ENCODE results near the gene DNAJC5. TPM values are rescaled to one million over a fixed set of nuclear protein-coding genes. Genes with fewer than 3 reads are reported as not detected.

Gene DNAJC5
- total and polyA plus RNA-seq, 4 donors = 25.1 to 64.5 (median 37.3) TPM

GRCh38 chr20:63980317-63980805, 85.4 kb downstream of the DNAJC5 start:
- no peak overlapping the region for H3K9ac ChIP-seq (ENCODE audit: insufficient read depth in 1 of 2, low read length in 2 of 2)
- peaks cover 11 to 15% (median 12%) of the 10 kb centered on the region in 4 donors for H3K36me3 ChIP-seq (ENCODE audit: control insufficient read depth in 4 of 4, insufficient read depth in 4 of 4, low read length in 4 of 4)
- no peak for DNase-seq
- no peaks in the 10 kb centered on the region for H3K9me3 ChIP-seq (ENCODE audit: control insufficient read depth in 4 of 4, insufficient read depth in 3 of 4, low read length in 3 of 4)
- H3K4me1 ChIP-seq (ENCODE audit: control insufficient read depth in 5 of 5, insufficient read depth in 5 of 5, low read length in 5 of 5) = peaks cover 5 to 29% (median 13%) of the 10 kb centered on the region in 5 donors
- H3K27ac ChIP-seq (ENCODE audit: low read depth in 1 of 2, low read length in 1 of 2) = peak overlapping the region; percentile 64 to 82
- WGBS, 2 donors = 63 to 65% methylated on average over 15 of the region's 15 CpGs
- H3K27me3 ChIP-seq (ENCODE audit: control insufficient read depth in 3 of 3, insufficient read depth in 3 of 3, low read length in 2 of 3) = peaks cover 0 to 4% (median 4%) of the 10 kb centered on the region in 3 donors
- TF ChIP-seq CTCF (IDR thresholded peaks at IDR 0.05; ENCODE audit: control extremely low read depth, extremely low read depth) = no peak
- peak; percentile 4 for ATAC-seq (ENCODE audit: insufficient read depth, low FRiP score)
- no peak overlapping the region for H3K4me3 ChIP-seq

- DNase-seq = peak; percentile 95 to 97 (median 96)
- H3K4me1 ChIP-seq (ENCODE audit: control insufficient read depth in 5 of 5, insufficient read depth in 5 of 5, low read length in 5 of 5) = peaks cover 5 to 29% (median 13%) of the 10 kb centered on the region in 5 donors
- no peaks in the 10 kb centered on the region for H3K9me3 ChIP-seq (ENCODE audit: control insufficient read depth in 4 of 4, insufficient read depth in 3 of 4, low read length in 3 of 4)
- 1% methylated on average over 66 to 75 of the region's 75 CpGs for WGBS, 2 donors
- H3K9ac ChIP-seq (ENCODE audit: insufficient read depth in 1 of 2, low read length in 2 of 2) = peak within 1 kb of the TSS; percentile 61 to 63
- peak within 1 kb of the TSS; percentile 91 for H3K4me3 ChIP-seq
- peak; percentile 75 for TF ChIP-seq CTCF (IDR thresholded peaks at IDR 0.05; ENCODE audit: control extremely low read depth, extremely low read depth)
- peak within 1 kb of the TSS; percentile 75 to 89 for H3K27ac ChIP-seq (ENCODE audit: low read depth in 1 of 2, low read length in 1 of 2)
- H3K27me3 ChIP-seq (ENCODE audit: control insufficient read depth in 3 of 3, insufficient read depth in 3 of 3, low read length in 2 of 3) = peaks cover 0 to 4% (median 4%) of the 10 kb centered on the region in 3 donors
- ATAC-seq (ENCODE audit: insufficient read depth, low FRiP score) = peak; percentile 85
- H3K36me3 ChIP-seq (ENCODE audit: control insufficient read depth in 4 of 4, insufficient read depth in 4 of 4, low read length in 4 of 4) = peaks cover 13 to 18% (median 16%) of the 10 kb centered on the region in 4 donors
Measured at GRCh38 chr20:63980806-63981728, 86.1 kb downstream of the DNAJC5 start, which contains the start of gene PRPF6. TSS of gene PRPF6 (plus strand) at chr20:63981132. CDS start at chr20:63981246, 114 bp downstream.

DNA sequence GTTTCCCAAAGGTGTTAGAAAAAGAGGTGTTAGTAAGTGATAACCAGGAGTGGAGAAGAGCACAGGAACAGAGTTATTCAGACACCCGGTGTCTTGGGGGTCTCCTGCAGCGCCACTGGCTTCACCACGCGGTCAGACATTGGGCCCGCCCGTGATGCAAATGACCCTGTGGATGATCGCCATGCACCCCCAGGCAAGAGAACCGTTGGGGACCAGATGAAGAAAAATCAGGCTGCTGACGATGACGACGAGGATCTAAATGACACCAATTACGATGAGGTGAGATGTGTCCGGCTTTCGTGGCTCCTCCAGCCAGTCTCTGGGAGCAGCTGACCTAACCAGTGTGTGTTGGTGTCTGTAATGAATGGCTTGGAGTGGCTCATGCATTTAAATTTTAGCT, 88.0 kb downstream of the DNAJC5 start:
- no peaks in the 10 kb centered on the region for H3K9me3 ChIP-seq (ENCODE audit: control insufficient read depth in 4 of 4, insufficient read depth in 3 of 4, low read length in 3 of 4)
- H3K36me3 ChIP-seq (ENCODE audit: control insufficient read depth in 4 of 4, insufficient read depth in 4 of 4, low read length in 4 of 4) = peaks cover 13 to 23% (median 16%) of the 10 kb centered on the region in 4 donors
- no peak for TF ChIP-seq CTCF (IDR thresholded peaks at IDR 0.05; ENCODE audit: control extremely low read depth, extremely low read depth)
- H3K4me3 ChIP-seq = no peak overlapping the region
- DNase-seq = no peak
- H3K9ac ChIP-seq (ENCODE audit: insufficient read depth in 1 of 2, low read length in 2 of 2) = no peak overlapping the region
- H3K27ac ChIP-seq (ENCODE audit: low read depth in 1 of 2, low read length in 1 of 2) = no peak overlapping the region
- no peak for ATAC-seq (ENCODE audit: insufficient read depth, low FRiP score)
- H3K27me3 ChIP-seq (ENCODE audit: control insufficient read depth in 3 of 3, insufficient read depth in 3 of 3, low read length in 2 of 3) = peaks cover 0 to 4% (median 4%) of the 10 kb centered on the region in 3 donors
- peaks cover 5 to 29% (median 13%) of the 10 kb centered on the region in 5 donors for H3K4me1 ChIP-seq (ENCODE audit: control insufficient read depth in 5 of 5, insufficient read depth in 5 of 5, low read length in 5 of 5)
- WGBS, 2 donors = 91 to 92% methylated on average over 14 of the region's 14 CpGs

Small RNA genes lying within 50 kb of the gene (small RNA-seq; reads per million reads assigned to genes)
- gene MIR647 (ENCODE audit: low replicate concordance) (not detected), gene MIR941-2 (ENCODE audit: low replicate concordance) (not detected), gene MIR941-4 (ENCODE audit: low replicate concordance) (not detected), gene MIR941-5 (ENCODE audit: low replicate concordance) (not detected), gene RNU1-134P (ENCODE audit: low replicate concordance) (0.12 reads per million)

Other genes starting within 250 kb of the DNAJC5 start
- 10 to 100 TPM; 15.8 to 18.2 TPM for gene STMN3, start 241.7 kb upstream of the DNAJC5 start, total RNA-seq
- 10 to 100 TPM; 13.6 to 20.9 TPM for gene STMN3, start 241.7 kb upstream of the DNAJC5 start, polyA plus RNA-seq
- gene RTEL1, start 236.8 kb upstream of the DNAJC5 start, total RNA-seq = 10 to 100 TPM; 19.7 to 45.8 TPM
- gene RTEL1, start 236.8 kb upstream of the DNAJC5 start, polyA plus RNA-seq = 10 to 100 TPM; 12.4 to 15.6 TPM
- 10 to 100 TPM in 1 of 2 donors, 1 to 10 TPM in 1; 1.6 to 19.8 TPM for gene TNFRSF6B, start 198.5 kb upstream of the DNAJC5 start, total RNA-seq
- gene TNFRSF6B, start 198.5 kb upstream of the DNAJC5 start, polyA plus RNA-seq = 100 to 1,000 TPM in 1 of 2 donors, 10 to 100 TPM in 1; 45.5 to 195 TPM
- gene ARFRP1, start 187.2 kb upstream of the DNAJC5 start, total RNA-seq = 10 to 100 TPM; 29.8 to 56.0 TPM
- gene ARFRP1, start 187.2 kb upstream of the DNAJC5 start, polyA plus RNA-seq = 10 to 100 TPM; 43.9 to 50.8 TPM
- gene ZGPAT, start 187.1 kb upstream of the DNAJC5 start, total RNA-seq = 10 to 100 TPM; 18.3 to 32.9 TPM
- 10 to 100 TPM; 34.5 to 45.0 TPM for gene ZGPAT, start 187.1 kb upstream of the DNAJC5 start, polyA plus RNA-seq
- gene LIME1, start 158.5 kb upstream of the DNAJC5 start, total RNA-seq = 1 to 10 TPM; 6.2 to 9.0 TPM
- gene LIME1, start 158.5 kb upstream of the DNAJC5 start, polyA plus RNA-seq = 10 to 100 TPM; 11.3 to 19.9 TPM
- 100 to 1,000 TPM in 1 of 2 donors, 10 to 100 TPM in 1; 18.8 to 121 TPM for gene SLC2A4RG, start 155.3 kb upstream of the DNAJC5 start, total RNA-seq
- gene SLC2A4RG, start 155.3 kb upstream of the DNAJC5 start, polyA plus RNA-seq = 10 to 100 TPM; 41.6 to 81.1 TPM
- gene ZBTB46, start 63.9 kb upstream of the DNAJC5 start, total RNA-seq = 10 to 100 TPM; 10.8 to 15.3 TPM
- gene ZBTB46, start 63.9 kb upstream of the DNAJC5 start, polyA plus RNA-seq = 1 to 10 TPM; 3.4 to 4.4 TPM
- gene ABHD16B, start 33.6 kb upstream of the DNAJC5 start, total RNA-seq = not detected
- 1 to 10 TPM in 1 of 2 donors, under 1 TPM in 1; 0.89 to 1.5 TPM for gene ABHD16B, start 33.6 kb upstream of the DNAJC5 start, polyA plus RNA-seq
- 10 to 100 TPM; 66.2 to 92.4 TPM for gene TPD52L2, start 29.9 kb upstream of the DNAJC5 start, total RNA-seq
- 100 to 1,000 TPM in 1 of 2 donors, 10 to 100 TPM in 1; 66.2 to 130 TPM for gene TPD52L2, start 29.9 kb upstream of the DNAJC5 start, polyA plus RNA-seq
- 10 to 100 TPM; 33.6 to 42.7 TPM for gene UCKL1, start 61.3 kb downstream of the DNAJC5 start, total RNA-seq
- 10 to 100 TPM; 34.8 to 37.5 TPM for gene UCKL1, start 61.3 kb downstream of the DNAJC5 start, polyA plus RNA-seq
- gene ZNF512B, start 74.8 kb downstream of the DNAJC5 start, total RNA-seq = 10 to 100 TPM; 10.7 to 18.9 TPM
- gene ZNF512B, start 74.8 kb downstream of the DNAJC5 start, polyA plus RNA-seq = 10 to 100 TPM in 1 of 2 donors, 1 to 10 TPM in 1; 8.7 to 13.0 TPM
- gene SAMD10, start 84.5 kb downstream of the DNAJC5 start, total RNA-seq = 1 to 10 TPM; 2.3 to 6.4 TPM
- 1 to 10 TPM; 4.7 to 6.8 TPM for gene SAMD10, start 84.5 kb downstream of the DNAJC5 start, polyA plus RNA-seq
- gene PRPF6, start 86.0 kb downstream of the DNAJC5 start, total RNA-seq = 10 to 100 TPM; 61.2 to 65.0 TPM
- 10 to 100 TPM; 43.6 to 47.1 TPM for gene PRPF6, start 86.0 kb downstream of the DNAJC5 start, polyA plus RNA-seq
- 1 to 10 TPM; 1.3 to 2.0 TPM for gene C20orf204, start 141.1 kb downstream of the DNAJC5 start, total RNA-seq
- under 1 TPM; 0.50 to 0.63 TPM for gene C20orf204, start 141.1 kb downstream of the DNAJC5 start, polyA plus RNA-seq
- gene SOX18, start 154.5 kb downstream of the DNAJC5 start, total RNA-seq = 10 to 100 TPM; 12.1 to 52.2 TPM
- gene SOX18, start 154.5 kb downstream of the DNAJC5 start, polyA plus RNA-seq = 10 to 100 TPM; 26.9 to 31.7 TPM
- 10 to 100 TPM; 28.5 to 32.8 TPM for gene TCEA2, start 168.1 kb downstream of the DNAJC5 start, total RNA-seq
- 10 to 100 TPM; 18.3 to 32.9 TPM for gene TCEA2, start 168.1 kb downstream of the DNAJC5 start, polyA plus RNA-seq
- gene RGS19, start 184.4 kb downstream of the DNAJC5 start, total RNA-seq = 10 to 100 TPM; 15.1 to 50.7 TPM
- gene RGS19, start 184.4 kb downstream of the DNAJC5 start, polyA plus RNA-seq = 10 to 100 TPM; 19.5 to 99.0 TPM
- 1 to 10 TPM; 1.6 to 2.5 TPM for gene OPRL1, start 185.0 kb downstream of the DNAJC5 start, total RNA-seq
- 1 to 10 TPM in 1 of 2 donors, under 1 TPM in 1; 0.45 to 3.1 TPM for gene OPRL1, start 185.0 kb downstream of the DNAJC5 start, polyA plus RNA-seq
- under 1 TPM; 0.51 to 0.64 TPM for gene LKAAEAR1, start 189.3 kb downstream of the DNAJC5 start, total RNA-seq
- gene LKAAEAR1, start 189.3 kb downstream of the DNAJC5 start, polyA plus RNA-seq = 1 to 10 TPM in 1 of 2 donors, under 1 TPM in 1; 0.65 to 2.3 TPM
- not detected for gene NPBWR2, start 212.4 kb downstream of the DNAJC5 start, total RNA-seq
- not detected for gene NPBWR2, start 212.4 kb downstream of the DNAJC5 start, polyA plus RNA-seq